HTR-8/SVneo (cell line): ENCODE results near the gene TMPRSS5.
"Not testable (repeated sequence)": the region's sequence is repeated elsewhere in the genome, so short reads cannot be mapped to it uniquely, and the experiment has no call there.

Experiments used
- DNase-seq: peaks from one replicate; pipeline ENCODE4 v3.0.0; 2011; ENCODE audit warnings: low spot score, mixed read lengths; ENCODE audit not compliant: insufficient read length
- FAIRE-seq: peaks from 2 replicates; lab custom pipeline; 2011; peaks lifted over from hg19 to GRCh38; lab: Jason Lieb, UNC

Gene TMPRSS5

DNA sequence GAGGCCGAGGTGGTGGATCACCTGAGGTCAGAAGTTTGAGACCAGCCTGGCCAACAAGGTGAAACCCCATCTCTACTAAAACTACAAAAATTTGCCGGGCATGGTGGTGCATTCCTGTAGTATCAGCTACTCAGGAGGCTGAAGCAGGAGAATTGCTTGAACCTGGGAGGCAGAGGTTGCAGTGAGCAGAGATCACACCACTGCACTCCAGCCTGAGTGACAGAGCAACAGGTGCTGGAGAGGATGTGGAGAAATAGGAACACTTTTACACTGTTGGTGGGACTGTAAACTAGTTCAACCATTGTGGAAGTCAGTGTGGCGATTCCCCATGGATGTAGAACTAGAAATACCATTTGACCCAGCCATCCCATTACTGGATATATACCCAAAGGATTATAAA lies 34.2 kb downstream of the TMPRSS5 start:
- FAIRE-seq, DNase-seq: not testable (repeated sequence)

DNA sequence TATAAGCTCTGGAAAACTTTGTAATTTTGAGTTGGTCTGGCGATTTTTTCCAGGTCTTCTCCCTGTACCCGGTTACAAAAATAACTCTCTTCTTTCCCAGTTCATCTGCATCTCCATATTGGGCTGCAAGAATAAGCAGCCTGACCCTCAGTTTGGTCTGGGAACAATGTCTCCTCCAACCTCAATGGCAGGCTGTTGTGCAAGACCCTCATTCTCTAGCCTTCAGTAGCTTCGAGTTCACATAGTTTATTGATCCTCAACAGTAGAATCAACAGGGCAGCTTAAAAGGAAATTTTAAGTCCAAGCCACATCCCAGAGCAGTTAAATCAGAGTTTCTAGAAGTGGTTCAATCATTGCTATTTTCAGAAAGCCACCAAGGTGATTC lies 35.3 kb downstream of the TMPRSS5 start:
- DNase-seq (no peak), FAIRE-seq (no peak)

DNA sequence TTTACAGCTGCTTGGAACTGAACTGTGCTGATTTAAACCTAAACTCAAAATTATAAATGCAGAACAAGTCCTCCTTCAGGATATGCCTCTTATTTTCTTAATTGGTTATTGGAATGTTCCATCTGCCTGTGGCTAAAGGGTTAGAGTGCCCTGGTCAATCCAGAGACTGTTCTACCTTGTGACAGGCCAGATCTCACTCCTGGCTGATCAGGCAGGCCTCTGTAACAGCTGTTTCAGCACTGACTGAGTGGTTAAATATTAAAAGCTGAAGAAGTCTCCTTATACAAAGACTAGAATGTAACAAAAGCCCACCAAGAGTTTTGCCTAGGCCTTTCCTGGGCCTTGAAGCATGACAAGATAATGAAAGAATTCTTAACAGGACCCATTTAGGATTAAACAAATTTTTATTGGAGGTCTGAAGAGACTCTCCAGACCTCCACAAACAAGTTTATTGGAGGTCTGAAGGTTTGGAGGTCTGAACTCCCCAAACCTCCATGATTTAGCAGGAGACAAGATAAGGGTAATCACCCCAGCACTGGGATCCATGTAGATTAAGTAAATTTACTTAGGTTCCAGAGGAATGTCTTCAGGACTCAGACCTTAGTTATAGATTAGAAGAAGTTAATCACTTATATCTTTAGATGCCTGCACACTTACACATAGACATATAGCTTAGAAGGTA lies 35.8 kb downstream of the TMPRSS5 start:
- DNase-seq (no peak), FAIRE-seq (no peak)

GRCh38 chr11:113668255-113668654 lies 37.9 kb downstream of the TMPRSS5 start:
- FAIRE-seq (no peak), DNase-seq (no peak)

- no peak for DNase-seq
- no peak for FAIRE-seq
These were observed 38.3 kb downstream of the TMPRSS5 start for GRCh38 chr11:113667801-113668200.

GRCh38 chr11:113666584-113666983 lies 39.5 kb downstream of the TMPRSS5 start:
- FAIRE-seq = no peak
- no peak for DNase-seq

DNA sequence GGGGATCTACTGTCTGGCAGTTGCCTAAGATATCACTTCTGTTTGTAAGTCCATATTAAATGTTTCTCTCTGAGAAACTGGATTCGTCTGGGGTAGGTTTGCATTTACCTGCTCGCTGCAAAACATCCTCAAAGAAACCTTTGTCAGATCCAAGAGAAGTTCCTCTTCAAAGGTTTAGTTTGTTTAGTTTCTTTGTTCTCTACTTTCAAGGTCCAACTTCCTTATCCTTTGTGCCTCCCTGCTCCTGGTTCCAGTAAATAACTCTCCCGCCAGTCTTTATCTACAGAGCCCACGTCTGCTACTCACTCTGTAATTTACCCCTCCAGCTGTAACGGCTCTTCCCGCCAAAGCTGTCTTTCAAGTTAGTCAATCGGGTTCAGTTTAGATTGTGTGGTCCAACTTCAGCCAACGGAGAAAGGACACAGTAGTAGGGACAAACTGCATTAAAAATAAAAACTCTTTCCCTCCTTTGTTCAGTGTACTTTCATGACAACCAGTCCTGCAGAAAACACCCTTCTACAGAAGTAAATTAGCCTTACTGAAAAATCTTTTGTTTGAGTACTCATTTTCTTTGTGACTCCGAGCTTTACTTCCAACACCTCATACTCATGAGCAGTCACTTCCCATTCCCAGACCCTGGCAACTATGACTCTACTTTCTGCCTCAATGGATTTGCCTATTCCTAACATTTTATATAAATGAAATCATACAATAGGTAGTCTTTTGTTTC lies 41.0 kb downstream of the TMPRSS5 start:
- peak; percentile 48 for FAIRE-seq
- DNase-seq = no peak

DNA sequence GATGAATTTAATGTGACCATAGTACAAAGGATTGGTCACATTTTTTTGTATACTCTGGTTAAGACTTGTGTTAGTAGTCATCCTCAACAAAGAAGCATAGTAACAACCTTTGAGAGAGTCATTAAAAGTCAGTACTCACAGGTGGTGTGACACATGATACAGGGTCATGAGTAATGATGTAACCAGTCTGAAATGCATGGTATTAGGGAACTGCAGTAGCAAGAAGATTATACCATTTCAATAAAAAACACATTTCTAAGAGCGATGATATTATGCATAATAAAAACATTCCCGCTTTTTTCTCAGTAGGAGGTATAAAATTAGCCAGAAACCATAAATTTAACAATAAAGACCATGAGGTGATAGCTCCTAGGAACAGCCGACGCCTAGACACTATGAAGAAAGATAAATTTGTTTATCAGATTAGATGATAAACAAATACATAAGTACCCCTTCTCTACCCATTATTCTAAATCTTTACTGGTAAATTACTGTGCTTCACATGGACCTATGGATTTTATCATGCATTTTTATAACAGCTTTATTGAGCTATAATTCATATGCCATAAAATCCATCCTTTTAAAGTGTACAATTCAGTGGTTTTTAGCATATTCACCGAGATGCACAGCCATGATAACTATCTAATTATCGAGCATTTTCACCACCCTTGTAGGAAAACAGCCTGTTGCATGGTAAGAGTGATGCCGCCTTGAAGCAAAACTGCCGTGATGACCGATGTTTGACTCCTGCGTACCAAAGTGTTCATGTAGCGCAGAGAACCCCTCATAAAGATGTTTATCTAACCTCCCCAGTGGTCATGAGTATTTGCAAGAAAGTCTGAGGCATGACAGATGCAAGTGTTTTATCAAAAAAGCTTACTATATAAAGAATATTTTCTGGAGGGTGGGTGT lies 41.8 kb downstream of the TMPRSS5 start:
- FAIRE-seq = peak; percentile 95
- peak; percentile 59 for DNase-seq

- DNase-seq (no peak), FAIRE-seq (peak; percentile 62)
These were observed 42.5 kb downstream of the TMPRSS5 start for GRCh38 chr11:113663567-113663966.

DNA sequence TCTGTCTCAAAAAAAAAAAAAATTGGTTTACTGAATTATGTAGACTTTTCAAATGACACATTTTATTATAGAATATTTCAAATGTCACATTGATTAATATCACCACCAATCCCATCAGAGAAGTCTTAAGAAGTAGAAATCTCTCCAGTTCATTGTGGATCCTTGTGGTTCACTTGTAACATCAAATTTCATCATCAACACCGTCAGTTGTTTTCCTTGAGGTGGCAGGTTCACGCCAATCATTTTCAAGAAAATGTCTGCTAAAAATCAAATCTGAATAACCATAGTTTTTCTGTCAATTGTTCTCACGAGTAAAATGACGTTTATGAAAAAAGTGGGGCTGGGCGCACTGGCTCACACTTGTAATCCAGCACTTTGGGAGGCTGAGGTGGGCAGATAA lies 50.3 kb downstream of the TMPRSS5 start:
- FAIRE-seq = no peak
- no peak for DNase-seq

DNA sequence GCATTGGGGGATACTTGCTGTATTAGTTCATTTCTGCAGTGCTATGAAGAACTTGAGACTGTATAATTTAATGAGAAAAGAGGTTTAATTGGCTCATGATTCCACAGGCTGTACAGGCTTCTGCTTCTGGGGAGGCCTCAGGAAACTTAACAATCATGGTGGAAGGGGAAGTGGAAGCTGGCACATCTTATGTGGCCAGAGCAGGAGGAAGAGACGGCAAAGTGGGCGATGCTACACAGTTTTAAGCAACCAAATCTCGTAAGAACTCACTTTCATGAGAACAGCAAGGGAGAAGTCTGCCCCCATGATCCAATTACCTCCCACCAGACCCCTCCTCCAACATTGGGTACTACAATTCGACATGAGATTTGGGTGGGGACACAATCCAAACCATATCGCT lies 55.1 kb downstream of the TMPRSS5 start:
- FAIRE-seq = no peak

DNA sequence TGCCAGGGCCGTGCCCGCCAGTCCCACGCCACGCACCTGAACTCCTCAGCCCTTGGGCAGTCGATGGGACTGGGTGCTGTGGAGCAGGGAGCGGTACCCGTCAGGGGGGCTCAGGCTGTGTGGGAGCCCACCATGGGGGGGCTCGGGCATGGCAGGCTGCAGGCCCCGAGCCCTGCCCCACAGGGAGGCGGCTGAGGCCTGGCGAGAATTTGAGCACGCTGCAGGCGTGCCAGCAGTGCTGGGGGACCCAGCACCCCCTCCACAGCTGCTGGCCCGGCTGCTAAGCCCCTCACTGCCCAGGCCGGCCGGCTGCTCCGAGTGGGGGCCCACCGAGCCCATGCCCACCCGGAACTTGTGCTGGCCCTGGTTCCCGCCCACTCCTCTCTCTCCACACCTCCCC lies 56.8 kb downstream of the TMPRSS5 start:
- DNase-seq = no peak
- FAIRE-seq = no peak

More for the DNA sequence above, 55.1 kb downstream of the TMPRSS5 start:
- no peak for DNase-seq

- FAIRE-seq (no peak), DNase-seq (no peak)
These were observed 58.3 kb downstream of the TMPRSS5 start for GRCh38 chr11:113647856-113648255.

DNA sequence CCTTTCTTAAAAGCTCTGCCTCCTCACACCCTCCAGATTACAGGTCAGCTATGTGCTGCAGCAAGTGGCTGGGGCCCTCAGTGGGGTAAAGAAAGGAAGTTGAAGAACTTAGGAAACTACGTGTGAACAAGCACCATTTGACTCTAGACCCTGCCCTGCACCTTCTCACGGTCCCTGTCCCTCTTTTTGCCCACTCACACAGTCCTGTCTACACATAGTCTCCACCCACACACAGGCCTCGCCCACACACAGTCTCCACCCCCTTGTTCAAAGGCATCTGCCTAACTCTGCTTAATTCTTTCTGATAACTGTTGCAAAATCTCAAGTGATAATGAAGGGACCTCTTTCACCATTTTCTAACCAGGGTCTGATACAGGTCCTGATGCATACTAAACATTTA lies 59.0 kb downstream of the TMPRSS5 start:
- FAIRE-seq (no peak), DNase-seq (no peak)

DNA sequence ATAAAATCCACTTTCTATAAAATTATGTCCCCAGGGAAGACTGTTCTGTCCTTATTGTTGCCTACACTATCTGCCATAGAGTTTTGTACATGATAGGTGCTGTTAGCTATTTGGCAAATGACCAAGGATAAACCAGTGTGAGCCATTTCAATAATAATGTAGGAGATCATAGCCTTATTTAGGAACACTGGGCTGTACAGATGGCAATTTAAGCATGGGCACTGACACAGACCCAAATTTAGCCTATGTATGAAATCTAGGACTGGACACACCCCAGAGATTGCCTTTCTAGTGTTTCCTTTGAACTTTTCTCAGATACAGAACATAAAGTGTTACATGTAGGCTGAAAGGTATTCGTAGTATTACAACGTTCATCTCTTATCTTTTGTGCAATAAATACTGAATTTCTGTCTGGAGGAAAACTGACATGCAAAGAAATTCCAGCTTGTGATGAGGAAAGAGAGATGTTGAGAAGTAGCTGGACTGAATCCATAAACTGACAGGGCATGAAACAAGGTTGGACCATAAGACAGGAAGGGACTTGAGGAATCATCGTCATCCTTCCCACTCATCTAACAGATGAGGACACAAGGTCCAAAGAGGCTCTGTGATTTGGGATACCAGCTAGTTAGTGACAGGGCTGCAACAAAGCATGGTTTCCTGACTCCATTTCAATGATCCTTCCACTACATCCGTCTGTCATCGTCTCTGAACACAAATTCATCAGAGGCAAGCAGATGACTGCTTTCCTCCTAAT lies 60.3 kb downstream of the TMPRSS5 start:
- peak; percentile 52 for FAIRE-seq

GRCh38 chr11:113644605-113645004 lies 61.5 kb downstream of the TMPRSS5 start:
- FAIRE-seq (no peak), DNase-seq (no peak)

More for the DNA sequence above, 60.3 kb downstream of the TMPRSS5 start:
- no peak for DNase-seq

DNA sequence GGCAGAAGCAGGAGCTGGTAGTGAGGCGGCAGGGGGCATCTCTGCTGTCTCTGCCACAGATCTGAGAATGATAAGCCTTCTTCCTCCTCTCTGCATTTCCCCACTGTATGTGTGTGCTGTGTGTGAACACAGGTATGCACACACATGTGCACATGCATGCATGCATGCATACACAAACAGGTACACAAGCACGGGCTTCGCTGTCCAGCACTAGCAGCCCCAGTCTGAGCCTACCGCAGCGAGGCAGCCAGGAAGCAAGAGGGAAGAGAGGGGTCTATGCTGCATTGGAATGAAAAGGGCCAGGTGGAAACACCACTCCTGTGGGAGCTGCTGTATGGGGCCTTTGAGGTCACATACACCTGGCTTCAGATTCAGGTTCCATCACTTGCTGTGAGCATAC lies 62.4 kb downstream of the TMPRSS5 start:
- DNase-seq = no peak
- peak; percentile 20 for FAIRE-seq

GRCh38 chr11:113643006-113643585 lies 63.0 kb downstream of the TMPRSS5 start:
- no peak for DNase-seq
- FAIRE-seq = no peak

GRCh38 chr11:113642090-113642489 lies 64.0 kb downstream of the TMPRSS5 start:
- FAIRE-seq = no peak
- DNase-seq = no peak

DNA sequence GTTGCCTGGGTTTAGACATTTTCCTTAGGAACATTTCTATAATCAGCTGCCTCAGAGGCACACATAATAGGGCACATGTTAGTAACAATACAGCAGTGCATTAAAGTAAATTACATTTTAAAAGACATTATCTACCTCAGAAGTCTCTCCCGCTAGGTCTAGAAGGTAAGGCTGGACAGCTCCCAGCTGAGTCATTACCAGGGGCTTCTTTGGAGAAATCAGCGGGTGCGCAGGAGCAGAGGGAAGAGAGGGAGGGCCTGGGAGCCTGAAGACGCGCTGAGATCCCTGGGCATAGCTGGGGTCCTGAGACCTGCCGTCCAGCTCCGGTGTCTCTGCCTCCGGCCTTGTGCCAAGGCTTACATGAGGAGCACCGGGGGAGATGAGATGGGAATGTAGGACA lies 67.7 kb downstream of the TMPRSS5 start:
- FAIRE-seq (no peak), DNase-seq (no peak)
